SK-N-SH (cell line): Measurements from ENCODE around the gene ADCY1.

ENCODE experiments used
- CTCF ChIP-seq: fragments of 200-600 bp; sonication (generic); IDR thresholded peaks from 2 replicates; pipeline ENCODE4 v1.6.1; 2017; ENCODE audit warnings: antibody characterized with exemption, mild to moderate bottlenecking, moderate library complexity
- EP300 ChIP-seq, 2 experiments: IDR thresholded peaks; 2 replicates each; pipeline versions ENCODE4 v1.4.0 to v1.6.1; 2012; ENCODE audit warnings: borderline replicate concordance in 1 of 2, low read depth in 1 of 2, low read length in 1 of 2
- EZH2phosphoT487 ChIP-seq: fragments of 200-600 bp; sonication (generic); IDR thresholded peaks from 2 replicates; pipeline ENCODE4 v1.6.1; 2017; ENCODE audit warnings: low read depth, mixed run types, mild to moderate bottlenecking, antibody characterized with exemption, moderate library complexity, borderline replicate concordance
- FOXM1 ChIP-seq: IDR thresholded peaks from 2 replicates; pipeline ENCODE4 v1.4.0; 2012; ENCODE audit warnings: low read depth, mild to moderate bottlenecking
- GATA2 ChIP-seq: sonication (generic); formaldehyde crosslinking; IDR thresholded peaks from 2 replicates; pipeline ENCODE4 v1.5.0; 2020; ENCODE audit warnings: mild to moderate bottlenecking, missing genetic modification reagents
- NRF1 ChIP-seq: IDR thresholded peaks from 2 replicates; pipeline ENCODE4 v1.6.1; 2012; ENCODE audit warnings: low read depth, mild to moderate bottlenecking, low read length
- POLR2AphosphoS5 ChIP-seq: IDR thresholded peaks from 2 replicates; pipeline ENCODE4 v1.6.1; 2012; ENCODE audit warnings: low read depth, low read length
- RAD21 ChIP-seq: IDR thresholded peaks from 2 replicates; pipeline ENCODE4 v1.6.1; 2012; ENCODE audit warnings: mild to moderate bottlenecking, low read length
- REST ChIP-seq: IDR thresholded peaks from 2 replicates; pipeline ENCODE4 v1.6.1; 2012; ENCODE audit warnings: mild to moderate bottlenecking, low read depth, low read length, moderate library complexity
- SIN3A ChIP-seq: IDR thresholded peaks from 2 replicates; pipeline ENCODE4 v1.6.1; 2012; ENCODE audit warnings: low read depth, mild to moderate bottlenecking, low read length, moderate library complexity, borderline replicate concordance
- YY1 ChIP-seq: IDR thresholded peaks from 2 replicates; pipeline ENCODE4 v1.4.0; 2012; ENCODE audit warnings: low read depth, mild to moderate bottlenecking
- ZBTB33 ChIP-seq: IDR thresholded peaks from 2 replicates; pipeline ENCODE4 v1.4.0; 2012; ENCODE audit warnings: low read depth, borderline replicate concordance

GRCh38 chr7:45610019-45610418, 35.9 kb downstream of the ADCY1 start:
- TF ChIP-seq EZH2phosphoT487 (no peak), NRF1 (no peak), CTCF (no peak), POLR2AphosphoS5 (no peak), ZBTB33 (no peak), SIN3A (no peak), FOXM1 (no peak), RAD21 (no peak), EP300 (IDR thresholded peaks at IDR 0.05; ENCODE audit: borderline replicate concordance in 1 of 2, low read depth in 1 of 2, low read length in 1 of 2) (no peak), REST (no peak), GATA2 (CRISPR knock-in tag) (no peak), YY1 (no peak)
